GM18502 (cell line): ENCODE results near the gene FZD2.
"Not testable (repeated sequence)": the region's sequence is repeated elsewhere in the genome, so short reads cannot be mapped to it uniquely, and the experiment has no call there.

Source experiments
- ATAC-seq: cut with Tn5 transposase; IDR thresholded peaks from one replicate; pipeline ENCODE4 v1.9.1; 2021; ENCODE audit warnings: mild to moderate bottlenecking; ENCODE audit not compliant: unreplicated experiment, poor library complexity

The FZD2 gene

GRCh38 chr17:44556832-44557606, at the start of gene FZD2:
Gene FZD2 (plus strand): TSS chr17:44557484. CDS start chr17:44557689, 205 bp downstream.
- ATAC-seq: no peak

GRCh38 chr17:44511241-44512134, 45.8 kb upstream of the FZD2 start:
- not testable (repeated sequence) for ATAC-seq

GRCh38 chr17:44518032-44518431, 39.3 kb upstream of the FZD2 start:
- ATAC-seq: no peak

GRCh38 chr17:44522883-44523671, 34.2 kb upstream of the FZD2 start:
- no peak for ATAC-seq

GRCh38 chr17:44523672-44523972, 33.7 kb upstream of the FZD2 start:
- ATAC-seq: no peak

- no peak for ATAC-seq
Observed at GRCh38 chr17:44527102-44527501, 30.2 kb upstream of the FZD2 start.

- no peak for ATAC-seq
Observed at GRCh38 chr17:44527954-44528353, 29.3 kb upstream of the FZD2 start.

- ATAC-seq: no peak
Observed at GRCh38 chr17:44529864-44530263, 27.4 kb upstream of the FZD2 start.

GRCh38 chr17:44530896-44531418, 26.3 kb upstream of the FZD2 start:
- no peak for ATAC-seq

- ATAC-seq: no peak
Observed at GRCh38 chr17:44533533-44534246, 23.6 kb upstream of the FZD2 start.

GRCh38 chr17:44536090-44536953, 21.0 kb upstream of the FZD2 start:
- no peak for ATAC-seq

GRCh38 chr17:44537922-44538321, 19.4 kb upstream of the FZD2 start:
- ATAC-seq: not testable (repeated sequence)

GRCh38 chr17:44539673-44540072, 17.6 kb upstream of the FZD2 start:
- ATAC-seq: no peak

- no peak for ATAC-seq
Observed at GRCh38 chr17:44540246-44541084, 16.8 kb upstream of the FZD2 start.

GRCh38 chr17:44541884-44542581, 15.3 kb upstream of the FZD2 start:
- no peak for ATAC-seq

- ATAC-seq: no peak
Observed at GRCh38 chr17:44543213-44543904, 13.9 kb upstream of the FZD2 start.
